ENCODE data around the gene RCCD1.

Gene RCCD1

DNA sequence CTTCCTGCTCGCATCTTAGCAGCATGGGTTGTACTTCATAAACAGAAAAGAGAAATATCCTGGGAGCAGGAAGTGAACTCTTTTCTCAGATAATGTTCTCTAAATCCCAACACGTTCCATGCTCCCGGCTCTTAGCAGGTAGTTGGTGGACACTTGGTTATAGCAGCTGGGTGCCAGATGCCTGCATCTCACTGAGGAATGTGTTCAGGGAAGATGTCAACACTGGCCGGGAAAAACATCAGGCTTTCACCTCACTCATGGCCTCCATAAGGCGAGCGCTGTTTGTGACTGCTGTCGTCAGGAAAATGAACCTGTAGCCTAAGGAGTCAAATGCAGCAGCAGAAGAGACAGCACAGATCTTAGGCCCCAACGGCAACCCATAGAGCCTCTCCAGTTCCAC, 44.1 kb downstream of the RCCD1 start:
- no peaks in the 10 kb centered on the region for H3K9me2 ChIP-seq (replicated peaks; ENCODE audit: low read depth, low read length)
- no peak overlapping the region for H3K9ac ChIP-seq (ENCODE audit: low read depth, low read length, poor library complexity, severe bottlenecking)
- H3K4me1 ChIP-seq (ENCODE audit: insufficient read depth, low read length, poor library complexity, severe bottlenecking) = peaks cover 11% of the 10 kb centered on the region
- H2AFZ ChIP-seq (ENCODE audit: low read length) = no peak overlapping the region
- no peak overlapping the region for H3K4me3 ChIP-seq (ENCODE audit: low read length, poor library complexity, severe bottlenecking)
- no peaks in the 10 kb centered on the region for H4K20me1 ChIP-seq (ENCODE audit: insufficient read depth, low read length, poor library complexity, severe bottlenecking)
- no peaks in the 10 kb centered on the region for H3K27me3 ChIP-seq (ENCODE audit: insufficient read depth, low read length, poor library complexity, severe bottlenecking)
- no peak for TF ChIP-seq CTCF (conservative IDR thresholded peaks at IDR 0.05; ENCODE audit: low read length)
- no peak for TF ChIP-seq EZH2phosphoT487 (IDR thresholded peaks at IDR 0.05; ENCODE audit: borderline replicate concordance)
- no peaks in the 10 kb centered on the region for H3F3A ChIP-seq (ENCODE audit: low read depth)
- no peak overlapping the region for H3K4me2 ChIP-seq (ENCODE audit: low read depth, low read length, poor library complexity, severe bottlenecking)
- H3K9me3 ChIP-seq (ENCODE audit: insufficient read depth, low read depth, low read length) = no peaks in the 10 kb centered on the region
- H3K79me2 ChIP-seq (ENCODE audit: insufficient read depth, low read length) = peaks cover 25% of the 10 kb centered on the region
- H3K36me3 ChIP-seq (ENCODE audit: insufficient read depth, low read length) = peaks cover 32% of the 10 kb centered on the region; the same call in 1 of the 2 replicates

DNA sequence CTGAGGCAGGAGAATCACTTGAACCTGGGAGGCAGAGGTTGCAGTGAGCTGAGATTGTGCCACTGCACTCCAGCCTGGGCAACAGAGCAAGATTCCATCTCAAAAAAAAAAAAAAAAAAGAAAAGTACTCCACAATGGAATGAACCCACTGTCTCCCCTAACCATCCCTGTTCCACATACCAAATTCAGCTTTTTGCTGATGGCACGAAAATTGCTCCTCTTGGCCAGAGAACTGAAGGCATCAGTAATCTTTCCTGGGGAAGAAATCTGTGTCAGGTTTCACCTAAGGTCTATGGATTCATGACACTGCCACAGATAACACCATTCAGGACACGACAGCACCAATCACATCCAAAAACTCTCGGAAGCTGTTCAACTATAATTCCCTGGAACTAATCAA, 46.5 kb downstream of the RCCD1 start:
- Histone ChIP-seq H3K4me2 (ENCODE audit: low read depth, low read length, poor library complexity, severe bottlenecking) (no peak overlapping the region), H3K4me3 (ENCODE audit: low read length, poor library complexity, severe bottlenecking) (no peak overlapping the region), H3F3A (ENCODE audit: low read depth) (no peaks in the 10 kb centered on the region), H3K79me2 (ENCODE audit: insufficient read depth, low read length) (peaks cover 2% of the 10 kb centered on the region; the same call in 1 of the 2 replicates), H3K4me1 (ENCODE audit: insufficient read depth, low read length, poor library complexity, severe bottlenecking) (peaks cover 1% of the 10 kb centered on the region), H4K20me1 (ENCODE audit: insufficient read depth, low read length, poor library complexity, severe bottlenecking) (no peaks in the 10 kb centered on the region), H3K9me3 (ENCODE audit: insufficient read depth, low read depth, low read length) (no peaks in the 10 kb centered on the region), H3K36me3 (ENCODE audit: insufficient read depth, low read length) (peaks cover 41% of the 10 kb centered on the region; the same call in 1 of the 2 replicates), H3K9ac (ENCODE audit: low read depth, low read length, poor library complexity, severe bottlenecking) (no peak overlapping the region), H3K9me2 (replicated peaks; ENCODE audit: low read depth, low read length) (no peaks in the 10 kb centered on the region), H2AFZ (ENCODE audit: low read length) (no peak overlapping the region), H3K27me3 (ENCODE audit: insufficient read depth, low read length, poor library complexity, severe bottlenecking) (no peaks in the 10 kb centered on the region)
- TF ChIP-seq EZH2phosphoT487 (IDR thresholded peaks at IDR 0.05; ENCODE audit: borderline replicate concordance) = no peak
- no peak for TF ChIP-seq CTCF (conservative IDR thresholded peaks at IDR 0.05; ENCODE audit: low read length)

GRCh38 chr15:91007266-91007665, 52.6 kb downstream of the RCCD1 start:
- H3F3A ChIP-seq (ENCODE audit: low read depth) = no peaks in the 10 kb centered on the region
- H3K4me1 ChIP-seq (ENCODE audit: insufficient read depth, low read length, poor library complexity, severe bottlenecking) = no peaks in the 10 kb centered on the region
- H3K9me3 ChIP-seq (ENCODE audit: insufficient read depth, low read depth, low read length) = no peaks in the 10 kb centered on the region
- no peak overlapping the region for H3K9ac ChIP-seq (ENCODE audit: low read depth, low read length, poor library complexity, severe bottlenecking)
- no peak overlapping the region for H2AFZ ChIP-seq (ENCODE audit: low read length)
- H3K79me2 ChIP-seq (ENCODE audit: insufficient read depth, low read length) = no peaks in the 10 kb centered on the region
- H3K9me2 ChIP-seq (replicated peaks; ENCODE audit: low read depth, low read length) = no peaks in the 10 kb centered on the region
- peaks cover 45% of the 10 kb centered on the region; the same call in 1 of the 2 replicates for H3K36me3 ChIP-seq (ENCODE audit: insufficient read depth, low read length)
- H3K27me3 ChIP-seq (ENCODE audit: insufficient read depth, low read length, poor library complexity, severe bottlenecking) = no peaks in the 10 kb centered on the region
- H3K4me2 ChIP-seq (ENCODE audit: low read depth, low read length, poor library complexity, severe bottlenecking) = no peak overlapping the region
- TF ChIP-seq EZH2phosphoT487 (IDR thresholded peaks at IDR 0.05; ENCODE audit: borderline replicate concordance) (no peak), CTCF (conservative IDR thresholded peaks at IDR 0.05; ENCODE audit: low read length) (no peak)
- H3K4me3 ChIP-seq (ENCODE audit: low read length, poor library complexity, severe bottlenecking) = no peak overlapping the region
- no peaks in the 10 kb centered on the region for H4K20me1 ChIP-seq (ENCODE audit: insufficient read depth, low read length, poor library complexity, severe bottlenecking)

Data from Loucy (cell line).